Measurements from ENCODE around the gene HCK. TPM values are rescaled to one million over a fixed set of nuclear protein-coding genes. Genes with fewer than 3 reads are reported as not detected.
"Not testable (repeated sequence)": the region's sequence is repeated elsewhere in the genome, so short reads cannot be mapped to it uniquely, and the experiment has no call there.

The HCK gene
- total RNA-seq, 2 donors from 2014 or later = 12.7 to 26.9 TPM

DNA sequence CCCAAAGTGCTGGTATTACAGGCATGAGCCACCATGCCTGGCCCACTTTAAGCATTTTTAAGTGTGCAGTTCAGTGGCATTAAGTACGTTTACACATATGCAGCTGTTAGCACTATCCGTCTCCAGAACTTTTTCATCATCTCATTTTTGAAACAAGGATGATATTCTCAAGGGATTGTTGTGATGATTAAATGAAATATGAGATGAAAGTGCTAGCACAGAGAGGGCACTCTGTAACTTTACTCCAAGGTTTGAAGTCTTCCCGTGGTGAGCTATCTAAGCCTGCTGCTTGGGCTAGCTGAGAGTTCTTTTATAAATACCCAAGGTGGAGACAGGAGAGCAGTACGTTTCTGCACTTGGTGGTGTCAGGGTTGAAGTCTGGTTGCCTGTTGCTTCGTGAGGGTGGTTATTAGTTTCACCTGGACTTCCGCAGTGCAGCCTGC, 64.1 kb downstream of the HCK start:
- intact Hi-C loops (cut with DNase I) = no loop called here
- DNase-seq (ENCODE audit: low spot score) = no peak

DNA sequence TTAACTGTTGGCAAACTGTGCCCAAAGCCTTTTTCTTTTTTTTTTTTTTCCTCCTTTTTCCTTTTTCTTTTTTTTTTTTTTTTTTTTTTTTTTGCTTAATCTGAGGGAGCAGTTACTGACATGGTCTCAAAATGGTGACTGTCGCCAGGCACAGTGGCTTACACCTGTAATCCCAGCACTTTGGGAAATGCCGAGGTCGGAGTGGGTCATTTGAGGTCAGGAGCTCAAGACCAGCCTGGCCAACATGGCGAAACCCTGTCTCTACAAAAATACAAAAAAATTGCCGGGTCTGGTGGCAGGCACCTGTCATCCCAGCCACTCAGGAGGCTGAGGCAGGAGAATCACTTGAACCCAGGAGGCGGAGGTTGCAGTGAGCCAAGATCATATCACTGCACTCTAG, 64.8 kb downstream of the HCK start:
- intact Hi-C loops (cut with DNase I); DNase-seq (ENCODE audit: low spot score): not testable (repeated sequence)

DNA sequence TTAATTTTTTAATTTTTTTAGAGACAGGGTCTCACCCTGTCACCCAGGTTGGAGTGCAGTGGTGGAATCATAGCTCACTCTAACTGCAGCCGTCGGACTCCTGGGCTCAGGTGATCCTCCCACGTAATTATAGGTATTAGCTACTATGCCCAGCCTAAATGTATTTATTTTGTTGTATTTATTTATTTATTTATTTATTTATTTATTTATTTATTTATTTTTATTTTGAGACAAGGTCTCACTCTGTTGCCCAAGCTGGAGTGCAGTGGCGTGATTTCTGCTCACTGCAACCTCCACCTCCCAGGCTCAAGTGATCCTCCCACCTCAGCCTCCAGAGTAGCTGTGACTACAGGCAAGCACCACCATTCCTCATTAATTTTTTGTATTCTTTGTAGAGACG, 66.4 kb downstream of the HCK start:
- intact Hi-C loops (cut with DNase I); DNase-seq (ENCODE audit: low spot score): not testable (repeated sequence)

DNA sequence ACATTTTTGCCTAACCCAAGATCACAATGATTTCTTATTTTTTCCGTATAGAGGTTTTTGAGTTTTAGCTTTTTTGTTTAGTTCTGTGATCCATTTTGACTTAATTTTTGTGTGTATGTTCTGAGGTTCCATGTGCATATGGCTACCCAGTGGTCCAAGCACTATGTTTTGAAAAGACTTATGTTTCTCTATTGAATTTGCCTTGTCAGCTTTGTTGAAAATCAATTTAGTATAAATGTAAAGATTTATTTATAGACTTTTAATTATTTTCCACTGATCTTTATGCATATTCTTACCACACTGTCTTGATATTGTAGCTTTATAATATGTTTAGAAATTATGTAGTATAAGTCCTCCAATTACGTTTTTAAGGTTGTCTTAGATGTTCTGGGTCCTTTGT, 67.7 kb downstream of the HCK start:
- DNase-seq (ENCODE audit: low spot score) = no peak
- intact Hi-C loops (cut with DNase I) = no loop called here

DNA sequence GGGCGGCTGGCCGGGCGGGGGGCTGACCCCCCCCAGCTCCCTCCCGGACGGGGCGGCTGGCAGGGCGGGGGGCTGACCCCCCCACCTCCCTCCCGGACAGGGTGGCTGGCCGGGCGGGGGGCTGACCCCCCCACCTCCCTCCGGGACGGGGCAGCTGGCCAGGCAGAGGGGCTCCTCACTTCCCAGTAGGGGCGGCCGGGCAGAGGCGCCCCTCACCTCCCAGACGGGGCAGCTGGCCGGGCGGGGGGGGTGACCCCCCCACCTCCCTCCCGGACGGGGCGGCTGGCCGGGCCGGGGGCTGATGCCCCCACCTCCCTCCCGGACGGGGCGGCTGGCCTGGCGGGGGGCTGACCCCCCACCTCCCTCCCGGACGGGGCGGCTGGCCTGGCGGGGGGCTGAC, 69.9 kb downstream of the HCK start:
- DNase-seq (ENCODE audit: low spot score); intact Hi-C loops (cut with DNase I): not testable (repeated sequence)

DNA sequence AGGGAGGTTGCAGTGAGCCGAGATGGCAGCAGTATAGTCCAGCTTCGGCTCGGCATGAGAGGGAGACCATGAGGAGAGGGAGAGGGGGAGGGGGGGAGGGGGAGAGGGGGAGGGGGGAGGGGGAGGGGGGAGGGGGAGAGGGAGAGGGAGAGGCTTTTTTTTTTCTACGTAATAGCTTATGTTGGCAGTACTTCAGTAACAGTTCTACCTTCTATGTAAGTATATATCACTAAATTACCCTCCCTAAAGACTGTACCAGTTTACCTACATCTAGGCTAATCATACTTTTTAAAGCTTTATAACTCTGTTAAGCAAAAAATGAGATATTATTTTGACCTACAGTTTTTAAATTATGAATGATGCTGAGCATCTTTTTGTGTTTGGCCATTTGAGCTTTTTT, 71.0 kb downstream of the HCK start:
- no peak for DNase-seq (ENCODE audit: low spot score)
- intact Hi-C loops (cut with DNase I) = no loop called here

DNA sequence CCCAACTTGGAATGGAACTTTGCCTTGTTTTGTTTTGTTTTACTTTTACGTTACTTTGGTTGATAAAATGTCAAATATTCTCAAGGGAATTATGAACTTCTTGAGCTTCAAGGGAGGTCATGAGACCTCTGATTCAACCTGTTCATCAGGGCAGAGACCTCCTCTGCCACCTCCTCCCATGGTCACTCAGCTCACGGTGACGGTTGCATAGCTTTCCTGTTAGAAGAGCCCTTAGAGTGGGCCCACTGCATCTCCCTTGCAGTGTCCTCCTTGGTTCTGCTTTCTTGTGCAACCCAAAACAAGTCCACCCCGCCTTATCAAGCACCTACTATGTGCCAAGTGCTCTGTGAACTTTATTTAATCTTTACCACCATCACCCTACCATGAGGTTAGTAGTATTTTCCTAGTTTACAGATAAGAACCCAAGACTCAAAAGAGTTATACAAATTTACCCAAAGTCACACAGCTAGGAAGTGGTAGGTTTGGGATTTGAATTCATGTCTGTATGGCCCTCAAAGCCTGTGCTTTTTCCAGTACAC, 72.9 kb downstream of the HCK start:
- DNase-seq (ENCODE audit: low spot score) = no peak
- intact Hi-C loops (cut with DNase I) = no loop called here

DNA sequence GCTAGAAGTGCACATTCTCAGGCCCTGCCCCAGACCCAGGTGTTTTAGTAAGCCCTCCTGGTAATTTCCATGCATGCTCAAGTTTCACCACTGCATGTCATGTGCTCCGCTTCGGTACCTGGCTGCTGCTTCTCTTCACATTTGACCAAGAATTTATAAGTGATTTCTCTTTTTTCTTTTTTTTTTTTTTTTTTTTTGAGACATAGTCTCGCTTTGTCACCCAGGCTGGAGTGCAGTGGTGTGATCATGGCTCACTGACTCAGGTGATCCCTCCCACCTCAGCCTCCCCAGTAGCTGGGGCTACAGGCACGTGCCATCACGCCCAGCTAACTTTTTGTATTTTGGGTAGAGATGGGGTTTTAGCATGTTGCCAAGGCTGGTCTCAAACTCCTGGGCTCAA, 73.5 kb downstream of the HCK start:
- intact Hi-C loops (cut with DNase I) = no loop called here

DNA sequence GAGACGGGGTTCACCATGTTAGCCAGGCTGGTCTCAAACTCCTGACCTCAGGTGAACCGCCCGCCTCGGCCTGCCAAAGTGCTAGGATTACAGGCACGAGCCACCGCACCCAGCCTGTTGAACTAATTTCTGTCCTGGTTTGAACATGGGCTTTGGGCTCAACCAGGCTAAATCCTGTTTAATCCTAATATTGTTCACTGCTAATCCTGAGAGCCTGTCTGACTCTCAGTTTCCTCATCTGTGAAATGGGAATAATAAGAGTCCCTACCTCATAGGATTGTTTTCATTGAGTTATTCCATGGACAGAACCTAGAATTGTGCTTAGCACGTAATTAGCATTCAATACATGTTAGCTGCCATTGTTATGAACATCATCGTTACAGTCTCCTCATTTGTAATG, 74.9 kb downstream of the HCK start:
- no peak for DNase-seq (ENCODE audit: low spot score)
- intact Hi-C loops (cut with DNase I) = no loop called here

More for the DNA sequence above, 73.5 kb downstream of the HCK start:
- DNase-seq (ENCODE audit: low spot score) = no peak

DNA sequence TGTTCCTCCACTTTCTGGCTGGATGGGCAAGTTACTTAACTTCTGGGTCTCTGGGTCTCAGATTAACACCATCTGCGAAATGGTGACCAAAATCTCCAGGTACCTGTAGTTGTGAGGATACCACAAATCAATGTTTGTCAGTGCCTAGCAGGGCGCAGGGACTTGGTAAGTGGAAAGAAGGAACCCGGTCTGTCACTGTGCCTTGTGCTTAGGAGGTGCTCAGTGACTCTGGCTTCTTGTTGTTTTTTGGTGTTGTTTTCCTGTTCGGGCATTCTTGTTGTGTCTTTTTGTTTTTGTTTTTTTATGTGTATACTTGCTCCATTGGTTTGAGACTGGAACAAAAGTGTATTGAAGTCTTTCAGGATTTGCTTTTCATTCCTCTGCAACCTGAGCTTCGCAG, 75.3 kb downstream of the HCK start:
- intact Hi-C loops (cut with DNase I) = no loop called here
- no peak for DNase-seq (ENCODE audit: low spot score)

DNA sequence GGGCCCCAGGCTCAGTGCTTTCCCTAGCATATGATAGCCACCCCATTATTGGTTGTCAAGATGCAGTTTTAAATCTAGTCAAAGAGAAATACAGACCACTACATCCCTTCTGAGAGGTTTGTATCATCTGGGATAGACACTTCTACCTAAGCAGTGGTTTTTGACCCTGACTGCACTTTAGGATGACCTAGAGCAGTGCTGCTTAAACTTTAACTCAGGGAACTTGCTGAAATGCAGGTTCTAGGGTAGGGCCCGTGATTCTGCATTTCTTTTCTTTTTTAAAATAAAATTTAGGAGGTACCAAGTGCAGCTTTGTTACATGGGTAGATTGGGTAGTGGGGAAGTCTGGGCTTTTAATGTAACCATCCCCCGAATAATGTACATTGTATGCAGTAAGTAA, 76.1 kb downstream of the HCK start:
- DNase-seq (ENCODE audit: low spot score) = no peak
- intact Hi-C loops (cut with DNase I) = no loop called here

DNA sequence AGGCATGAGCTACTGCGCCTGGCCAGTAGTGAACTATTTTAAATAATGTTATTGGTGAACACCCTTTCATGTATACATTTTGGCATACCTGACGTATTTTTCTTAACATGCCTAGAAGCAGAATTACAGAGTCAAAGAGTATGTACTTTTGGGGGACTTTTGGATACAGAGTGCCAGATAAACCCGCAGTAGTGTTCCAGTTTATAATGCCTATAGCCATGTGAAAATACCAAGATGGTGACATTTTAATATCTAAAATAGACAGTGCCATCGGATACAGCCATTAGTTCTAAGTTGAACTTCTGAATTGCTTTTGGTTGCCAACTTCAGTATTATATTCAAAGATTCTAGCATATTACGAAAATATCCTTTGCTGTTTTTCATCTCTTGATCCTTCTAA, 77.8 kb downstream of the HCK start:
- no peak for DNase-seq (ENCODE audit: low spot score)
- intact Hi-C loops (cut with DNase I) = no loop called here

DNA sequence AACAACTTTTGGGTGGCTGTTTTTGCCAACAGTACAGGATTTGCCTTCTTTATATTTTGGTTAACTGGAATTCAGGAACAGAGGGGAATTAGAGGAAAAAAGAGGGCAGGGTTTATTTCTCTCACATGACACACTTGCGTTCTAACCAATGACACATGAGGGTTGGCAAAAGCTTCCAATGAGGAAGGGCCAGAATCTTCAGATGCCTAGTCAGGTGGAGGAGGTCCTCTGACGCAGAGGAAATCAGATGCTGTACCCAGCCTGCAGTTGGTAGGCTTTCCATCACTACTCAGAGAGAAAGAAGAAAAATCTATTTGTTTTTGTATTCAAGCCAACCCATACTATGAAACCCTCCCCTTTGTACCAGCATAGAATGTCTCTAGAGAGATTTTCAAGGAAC, 78.3 kb downstream of the HCK start:
- intact Hi-C loops (cut with DNase I) = no loop called here
- DNase-seq (ENCODE audit: low spot score) = no peak

DNA sequence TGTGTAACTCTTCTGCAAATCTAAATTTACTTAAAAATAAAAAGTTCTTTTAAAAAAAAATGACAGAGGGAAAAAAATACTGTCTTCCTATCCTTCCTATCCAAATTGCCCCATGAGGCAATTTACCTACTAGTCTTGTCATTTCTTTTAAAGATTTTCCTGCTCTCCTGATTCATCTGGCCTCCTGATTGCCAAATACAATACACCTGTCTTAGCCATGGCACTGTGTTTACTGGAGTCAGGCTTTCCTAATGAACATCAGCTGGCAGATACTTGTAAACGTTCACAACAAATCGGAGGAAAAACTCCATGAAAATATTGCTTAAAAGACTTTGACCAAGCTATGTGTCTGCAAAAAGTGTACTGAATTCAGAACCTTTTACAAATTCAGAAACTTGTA, 78.9 kb downstream of the HCK start:
- no peak for DNase-seq (ENCODE audit: low spot score)
- intact Hi-C loops (cut with DNase I) = no loop called here

DNA sequence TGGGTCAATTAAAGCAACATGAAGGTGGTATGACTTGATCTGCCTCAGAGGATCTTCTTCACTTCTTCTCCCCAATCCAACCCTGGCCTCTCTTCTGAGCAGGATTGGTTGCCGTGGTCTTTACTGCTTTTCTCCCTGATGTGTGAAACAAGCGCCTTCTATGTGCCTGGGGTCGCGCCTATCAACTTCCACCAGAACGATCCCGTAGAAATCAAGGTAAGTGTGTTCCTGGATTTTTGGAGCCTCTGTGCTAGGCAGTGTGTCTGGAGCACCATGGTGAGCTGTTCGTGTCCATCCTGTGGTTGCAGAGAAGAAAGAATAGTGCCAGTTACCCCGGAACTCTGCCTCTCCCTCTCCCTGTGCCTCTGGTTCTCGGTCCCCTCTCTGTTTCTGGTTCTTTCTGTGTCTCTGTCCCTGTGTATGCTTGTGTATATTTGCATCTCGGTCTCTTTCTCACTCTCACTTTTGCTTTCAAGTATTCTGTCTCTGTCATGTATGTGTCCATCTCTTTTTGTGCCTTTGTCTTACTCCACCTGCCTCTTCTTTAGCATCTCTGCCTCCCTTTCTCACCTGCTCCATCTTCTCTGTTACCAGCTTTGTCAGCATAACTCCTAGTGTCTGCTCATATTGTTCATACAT, 81.0 kb downstream of the HCK start:
- DNase-seq (ENCODE audit: low spot score) = no peak
- intact Hi-C loops (cut with DNase I) = no loop called here

DNA sequence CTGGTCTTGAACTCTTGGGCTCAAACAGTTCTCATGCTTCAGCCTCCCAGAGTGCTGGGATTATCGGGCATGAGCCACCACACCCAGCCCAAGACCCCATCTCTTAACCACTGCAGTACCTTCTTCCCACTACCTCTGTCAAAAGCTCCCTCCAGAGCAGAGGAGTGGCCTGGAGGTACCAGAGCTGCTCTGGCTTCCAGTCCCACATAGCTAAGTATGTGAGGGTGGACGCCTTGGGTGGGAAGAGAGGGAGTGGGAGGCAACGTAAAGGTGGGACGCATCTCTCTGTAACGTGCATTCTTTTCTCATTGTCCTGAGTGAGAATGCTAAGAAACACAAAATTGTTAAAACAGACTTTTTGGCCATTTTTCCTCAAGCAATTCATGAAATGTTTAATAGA, 82.0 kb downstream of the HCK start:
- DNase-seq (ENCODE audit: low spot score) = no peak
- intact Hi-C loops (cut with DNase I) = no loop called here

DNA sequence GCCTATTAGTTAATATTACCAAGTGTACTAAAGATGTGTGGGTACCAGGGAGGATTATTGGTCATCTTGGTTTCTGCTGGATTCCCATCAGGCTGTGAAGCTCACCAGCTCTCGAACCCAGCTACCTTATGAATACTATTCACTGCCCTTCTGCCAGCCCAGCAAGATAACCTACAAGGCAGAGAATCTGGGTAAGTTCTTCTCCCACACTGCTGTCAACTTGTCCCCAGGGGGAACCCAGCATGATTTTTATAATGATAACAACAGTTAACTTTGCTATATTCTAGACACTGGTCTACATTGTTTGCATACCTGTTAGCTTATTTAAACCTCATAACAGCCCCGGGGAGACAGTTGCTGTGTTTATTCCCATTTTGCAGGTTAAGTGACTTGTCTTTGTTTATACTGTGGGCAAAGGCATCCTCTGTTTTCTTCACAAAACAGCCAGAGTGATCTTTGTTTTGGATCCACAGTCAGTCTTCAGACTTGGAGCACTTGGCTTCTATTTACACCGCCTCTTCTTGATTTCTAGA, 84.0 kb downstream of the HCK start:
- no peak for DNase-seq (ENCODE audit: low spot score)
- intact Hi-C loops (cut with DNase I) = no loop called here

DNA sequence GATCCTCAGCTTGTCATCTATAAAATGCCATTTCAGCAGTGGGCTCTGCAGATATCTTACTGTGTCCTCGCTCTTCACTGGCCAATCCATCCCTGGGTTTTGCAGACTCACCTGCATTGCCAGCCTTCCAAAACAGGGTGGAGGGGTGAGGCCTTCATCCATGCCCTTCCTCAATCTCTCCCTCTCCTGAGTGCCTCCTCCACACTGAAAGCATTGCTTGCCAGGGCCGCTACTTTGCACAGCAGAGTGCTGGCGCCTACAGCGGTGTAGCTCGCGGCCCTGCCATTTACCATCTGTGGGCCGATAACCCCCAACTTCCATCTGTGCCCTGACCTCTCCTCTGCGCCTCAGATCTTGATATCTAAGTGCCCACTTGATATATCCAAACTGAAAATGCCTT, 86.9 kb downstream of the HCK start:
- no peak for DNase-seq (ENCODE audit: low spot score)
- intact Hi-C loops (cut with DNase I) = no loop called here

DNA sequence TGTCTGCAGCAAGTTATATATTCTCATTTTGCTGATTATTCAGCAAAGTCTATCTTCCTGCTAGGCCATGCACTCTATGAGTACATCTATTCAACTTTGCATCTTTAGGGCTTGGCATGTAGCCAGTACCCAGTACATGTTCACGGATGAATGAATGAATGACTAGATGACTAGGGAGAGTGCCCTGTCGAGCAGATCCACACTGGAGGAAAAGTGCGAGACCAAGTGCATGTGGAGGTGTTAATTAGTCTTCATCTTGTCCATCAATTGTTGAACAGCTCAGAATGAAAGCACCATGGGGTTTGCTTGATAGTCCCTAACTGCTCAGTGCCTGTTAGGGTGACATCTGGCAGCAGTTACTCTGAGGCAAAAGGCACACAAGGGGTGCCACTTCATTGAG, 87.9 kb downstream of the HCK start:
- DNase-seq (ENCODE audit: low spot score) = no peak
- intact Hi-C loops (cut with DNase I) = no loop called here

DNA sequence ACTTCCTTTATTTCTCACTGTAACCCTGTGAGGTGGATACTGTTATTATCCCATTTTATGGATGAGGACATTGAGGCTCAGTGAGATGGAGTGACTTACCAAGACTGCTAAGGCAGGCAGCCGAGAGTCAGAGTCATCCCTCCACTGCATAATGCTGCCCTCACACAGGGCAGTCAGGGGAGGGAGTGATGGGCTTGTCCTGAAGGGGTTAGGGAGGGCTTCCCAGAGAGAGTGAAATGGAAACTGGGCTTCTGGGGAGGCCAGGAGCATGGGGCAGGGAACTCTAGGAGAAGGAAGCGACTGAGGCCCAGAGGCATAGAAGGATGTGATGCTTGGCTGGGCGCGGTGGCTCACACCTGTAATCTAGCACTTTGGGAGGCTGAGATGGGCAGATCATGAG, 88.6 kb downstream of the HCK start:
- intact Hi-C loops (cut with DNase I) = no loop called here
- DNase-seq (ENCODE audit: low spot score) = no peak

DNA sequence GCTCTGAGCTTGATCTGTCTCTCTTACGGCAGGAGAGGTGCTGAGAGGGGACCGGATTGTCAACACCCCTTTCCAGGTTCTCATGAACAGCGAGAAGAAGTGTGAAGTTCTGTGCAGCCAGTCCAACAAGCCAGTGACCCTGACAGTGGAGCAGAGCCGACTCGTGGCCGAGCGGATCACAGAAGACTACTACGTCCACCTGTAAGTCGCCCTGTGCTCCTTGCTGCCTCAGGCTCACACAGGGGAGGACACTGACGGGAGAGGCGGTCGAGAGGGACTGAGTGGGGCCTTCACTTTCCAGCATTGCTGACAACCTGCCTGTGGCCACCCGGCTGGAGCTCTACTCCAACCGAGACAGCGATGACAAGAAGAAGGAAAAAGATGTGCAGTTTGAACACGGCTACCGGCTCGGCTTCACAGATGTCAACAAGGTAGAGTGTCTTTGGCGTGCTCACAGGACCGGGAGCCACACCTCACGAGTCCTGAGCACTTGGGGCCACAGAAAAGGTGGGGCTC, 89.5 kb downstream of the HCK start:
- DNase-seq (ENCODE audit: low spot score) = no peak
- intact Hi-C loops (cut with DNase I) = no loop called here

All from posterior vena cava (tissue), 2 donors.